ENCODE measurements around the gene JMJD4. TPM values are rescaled to one million over a fixed set of nuclear protein-coding genes. Genes with fewer than 3 reads are reported as not detected.

The JMJD4 gene
- total RNA-seq, 1 donor from 2014 or later = 26.6 TPM

DNA sequence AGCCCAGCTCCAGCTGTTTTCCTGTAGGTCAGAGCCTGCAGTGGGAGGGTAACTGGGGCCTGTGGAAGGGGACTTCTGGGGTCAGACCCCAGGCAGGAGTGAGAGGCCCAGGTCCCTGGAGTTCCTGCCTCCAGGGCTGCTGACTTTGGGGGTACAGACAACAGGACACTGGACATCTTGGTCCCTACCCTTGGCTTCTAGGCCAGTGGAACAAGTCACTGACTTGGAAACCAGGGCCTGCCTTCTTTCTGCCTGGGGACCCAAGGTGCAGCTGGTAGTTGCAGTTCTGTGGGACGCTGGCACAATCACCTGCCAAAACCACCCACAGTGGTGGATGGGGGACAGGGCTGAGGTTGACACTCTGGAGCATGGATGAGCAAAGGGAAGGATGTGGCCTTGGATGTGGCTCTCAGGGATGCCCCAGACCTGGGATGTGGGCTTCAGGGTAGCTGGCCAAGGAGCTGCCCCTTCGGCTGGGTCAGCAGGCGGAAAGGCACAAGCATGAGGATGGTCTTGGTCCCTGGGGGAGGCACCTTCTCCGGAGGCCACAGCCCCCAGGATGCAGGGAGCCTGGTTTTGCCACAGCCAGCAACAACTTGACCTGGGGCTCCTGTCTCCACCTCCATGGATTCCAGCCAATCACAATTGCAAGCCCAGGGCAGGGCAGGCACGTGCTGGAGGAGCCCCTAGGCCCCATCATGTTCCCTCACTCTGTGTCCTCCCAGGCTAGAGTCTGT is 5.8 kb downstream of the JMJD4 start:
- H3K4me1 Mint-ChIP-seq (ENCODE audit: low read depth, unreplicated experiment) = peaks cover 9% of the 10 kb centered on the region
- no peak for TF ChIP-seq CTCF (IDR thresholded peaks at IDR 0.05; ENCODE audit: partially characterized antibody, unreplicated experiment)
- no peak for DNase-seq
- H3K36me3 Mint-ChIP-seq (ENCODE audit: unreplicated experiment) = peaks cover 2% of the 10 kb centered on the region
- H3K27ac Mint-ChIP-seq (ENCODE audit: unreplicated experiment) = peak overlapping the region; percentile 72
- peaks cover 10% of the 10 kb centered on the region for H3K27me3 Mint-ChIP-seq (ENCODE audit: unreplicated experiment)
- peaks cover 4% of the 10 kb centered on the region for H3K9me3 Mint-ChIP-seq (ENCODE audit: unreplicated experiment)
- peak overlapping the region; percentile 74 for H3K4me3 Mint-ChIP-seq (ENCODE audit: unreplicated experiment)

DNA sequence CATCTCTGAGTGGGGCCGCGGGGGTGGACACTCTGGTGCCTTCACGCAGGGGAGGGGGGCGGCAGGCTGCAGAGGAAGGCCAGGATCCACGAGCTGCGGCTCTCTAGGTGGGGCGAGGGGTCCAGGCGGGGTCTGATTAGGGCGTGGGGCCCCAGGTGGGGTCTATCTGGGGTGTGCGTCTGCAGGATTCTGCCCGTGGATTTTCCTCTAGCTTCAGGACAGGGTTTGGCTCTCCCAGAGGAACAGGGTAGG is 6.3 kb downstream of the JMJD4 start:
- Mint-ChIP-seq H3K9me3 (ENCODE audit: unreplicated experiment) (peaks cover 3% of the 10 kb centered on the region), H3K4me3 (ENCODE audit: unreplicated experiment) (peak overlapping the region; percentile 74), H3K36me3 (ENCODE audit: unreplicated experiment) (no peaks in the 10 kb centered on the region), H3K4me1 (ENCODE audit: low read depth, unreplicated experiment) (peaks cover 9% of the 10 kb centered on the region), H3K27ac (ENCODE audit: unreplicated experiment) (no peak overlapping the region), H3K27me3 (ENCODE audit: unreplicated experiment) (peaks cover 8% of the 10 kb centered on the region)
- no peak for TF ChIP-seq CTCF (IDR thresholded peaks at IDR 0.05; ENCODE audit: partially characterized antibody, unreplicated experiment)
- no peak for DNase-seq

GRCh38 chr1:227728059-227728891 is 6.8 kb downstream of the JMJD4 start:
- no peaks in the 10 kb centered on the region for H3K36me3 Mint-ChIP-seq (ENCODE audit: unreplicated experiment)
- H3K4me1 Mint-ChIP-seq (ENCODE audit: low read depth, unreplicated experiment) = peaks cover 7% of the 10 kb centered on the region
- H3K9me3 Mint-ChIP-seq (ENCODE audit: unreplicated experiment) = peaks cover 3% of the 10 kb centered on the region
- peaks cover 8% of the 10 kb centered on the region for H3K27me3 Mint-ChIP-seq (ENCODE audit: unreplicated experiment)
- H3K27ac Mint-ChIP-seq (ENCODE audit: unreplicated experiment) = no peak overlapping the region
- H3K4me3 Mint-ChIP-seq (ENCODE audit: unreplicated experiment) = peak overlapping the region; percentile 83
- no peak for TF ChIP-seq CTCF (IDR thresholded peaks at IDR 0.05; ENCODE audit: partially characterized antibody, unreplicated experiment)
- peak; percentile 76 for DNase-seq

DNA sequence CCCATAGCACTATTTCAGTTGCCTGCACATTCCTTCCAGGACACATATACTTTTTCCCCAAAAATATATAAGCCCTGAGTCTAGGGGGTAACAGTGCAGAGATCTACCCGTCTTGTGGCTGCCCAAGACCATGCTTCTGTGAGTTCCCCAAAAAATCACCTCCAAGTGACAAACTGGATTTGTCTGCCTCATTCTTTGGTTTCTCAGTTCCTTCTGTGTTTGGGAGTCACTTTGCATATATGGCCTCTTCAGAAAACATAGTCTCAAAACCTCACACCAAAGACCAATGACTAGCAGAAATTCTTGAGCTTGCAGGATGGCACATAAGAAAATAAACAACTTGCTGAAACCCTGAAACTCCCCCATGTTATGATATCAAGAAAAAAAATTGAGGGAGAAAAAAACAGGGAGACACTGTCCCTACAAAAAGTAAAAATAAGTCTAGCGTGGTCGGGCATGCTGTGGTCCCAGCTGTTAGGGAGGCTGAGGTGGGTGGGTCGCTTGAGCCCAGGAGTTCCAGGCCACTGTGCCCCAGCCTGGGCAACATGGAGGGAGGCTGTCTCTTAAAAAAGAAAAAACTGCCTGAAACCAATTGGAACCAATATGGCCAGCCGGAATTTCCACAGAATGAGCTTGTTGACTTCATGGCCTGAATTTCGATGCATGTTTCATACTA is 8.0 kb downstream of the JMJD4 start:
- peaks cover 3% of the 10 kb centered on the region for H3K9me3 Mint-ChIP-seq (ENCODE audit: unreplicated experiment)
- H3K36me3 Mint-ChIP-seq (ENCODE audit: unreplicated experiment) = no peaks in the 10 kb centered on the region
- peaks cover 8% of the 10 kb centered on the region for H3K27me3 Mint-ChIP-seq (ENCODE audit: unreplicated experiment)
- no peak for TF ChIP-seq CTCF (IDR thresholded peaks at IDR 0.05; ENCODE audit: partially characterized antibody, unreplicated experiment)
- no peak for DNase-seq
- peak overlapping the region; percentile 30 for H3K4me3 Mint-ChIP-seq (ENCODE audit: unreplicated experiment)
- H3K27ac Mint-ChIP-seq (ENCODE audit: unreplicated experiment) = no peak overlapping the region
- peaks cover 7% of the 10 kb centered on the region for H3K4me1 Mint-ChIP-seq (ENCODE audit: low read depth, unreplicated experiment)

Measured in glutamatergic neuron (in vitro differentiated cells).